H1 (cell line): ENCODE results near the gene UBE2I. TPM values are rescaled to one million over a fixed set of nuclear protein-coding genes. Genes with fewer than 3 reads are reported as not detected.

Experiments used
- CTCF ChIA-PET: fragments of 300-600 bp; sonication (Branson Sonifier 250); formaldehyde crosslinking; loops from one replicate; lab custom pipeline; 2021; ENCODE audit not compliant: partially characterized antibody; lab: Charles Lee
- POLR2A ChIA-PET: fragments of 300-600 bp; sonication (Branson Sonifier 250); formaldehyde crosslinking; loops from one replicate; lab custom pipeline; 2021; ENCODE audit warnings: inconsistent platforms; ENCODE audit not compliant: partially characterized antibody; lab: Charles Lee
- DNase-seq, 2 experiments: peaks; one replicate each; pipeline versions ENCODE4 v3.0.0 to v3.0.0-alpha.2; 2010 to 2022; ENCODE audit warnings: low spot score in 2 of 2, low read depth in 1 of 2, mixed read lengths in 1 of 2
- FAIRE-seq: peaks from 2 replicates; lab custom pipeline; 2011; peaks lifted over from hg19 to GRCh38; lab: Jason Lieb, UNC
- H2AFZ ChIP-seq: 2 replicates; pipeline ENCODE4 v1.8.1; 2012; ENCODE audit warnings: low read length, inconsistent platforms
- H2AK5ac ChIP-seq: 2 replicates; pipeline ENCODE4 v1.6.1; 2013; ENCODE audit warnings: low read depth, low read length
- H2BK120ac ChIP-seq: replicated peaks from 2 replicates; pipeline ENCODE3; 2013; ENCODE audit warnings: low read depth, low read length, inconsistent platforms
- H2BK12ac ChIP-seq: 2 replicates; pipeline ENCODE4 v1.6.1; 2013; ENCODE audit warnings: low read depth, low read length
- H2BK15ac ChIP-seq: 2 replicates; pipeline ENCODE4 v1.6.1; 2013; ENCODE audit warnings: low read length
- H2BK20ac ChIP-seq: 2 replicates; pipeline ENCODE4 v1.6.1; 2013; ENCODE audit warnings: low read length
- H2BK5ac ChIP-seq: 2 replicates; pipeline ENCODE4 v1.6.1; 2013; ENCODE audit warnings: low read depth, low read length
- H3K14ac ChIP-seq: 2 replicates; pipeline ENCODE4 v1.6.1; 2013; ENCODE audit warnings: inconsistent platforms; ENCODE audit not compliant: insufficient read length
- H3K18ac ChIP-seq: 2 replicates; pipeline ENCODE4 v1.6.1; 2013; ENCODE audit warnings: low read length; ENCODE audit errors: extremely low read depth
- H3K23ac ChIP-seq: 2 replicates; pipeline ENCODE4 v1.6.1; 2013; ENCODE audit warnings: inconsistent platforms; ENCODE audit not compliant: insufficient read length
- H3K23me2 ChIP-seq: 2 replicates; pipeline ENCODE4 v1.6.1; 2013; ENCODE audit warnings: low read depth, low read length
- H3K27ac ChIP-seq: 2 replicates; pipeline ENCODE4 v1.6.1; 2011; ENCODE audit warnings: low read depth, low read length, inconsistent platforms
- H3K27me3 ChIP-seq, 4 experiments: replicated peaks in 1 of 4; 1 replicate in 1 of 4; 2 replicates in 3 of 4; pipeline versions ENCODE4 v1.6.1 to v1.8.1; 2011 to 2013; ENCODE audit warnings: low read length in 3 of 4, mild to moderate bottlenecking in 3 of 4, inconsistent platforms in 2 of 4, mixed read lengths in 2 of 4, moderate library complexity in 1 of 4; ENCODE audit not compliant: control insufficient read depth in 3 of 4, insufficient read depth in 3 of 4; ENCODE audit errors: extremely low read depth in 1 of 4
- H3K36me3 ChIP-seq, 4 experiments: 2 replicates each; pipeline versions ENCODE4 v1.6.1 to v1.8.1; 2011 to 2013; ENCODE audit warnings: mild to moderate bottlenecking in 4 of 4, low read length in 3 of 4, moderate library complexity in 2 of 4, control low read depth in 1 of 4, inconsistent platforms in 1 of 4; ENCODE audit not compliant: insufficient read depth in 4 of 4, control insufficient read depth in 2 of 4
- H3K4ac ChIP-seq: replicated peaks from 2 replicates; pipeline ENCODE3; 2013; ENCODE audit warnings: low read length, low read depth, mixed read lengths, inconsistent platforms; ENCODE audit not compliant: insufficient read length
- H3K4me1 ChIP-seq, 4 experiments: replicated peaks in 1 of 4; 1 replicate in 1 of 4; 2 replicates in 3 of 4; pipeline versions ENCODE4 v1.6.1 to v1.8.1; 2011 to 2013; ENCODE audit warnings: low read length in 3 of 4, inconsistent platforms in 2 of 4, mixed read lengths in 1 of 4; ENCODE audit not compliant: insufficient read depth in 4 of 4, control insufficient read depth in 3 of 4
- H3K4me2 ChIP-seq, 2 experiments: 2 replicates each; pipeline versions ENCODE4 v1.6.1 to v1.8.1; 2011 to 2013; ENCODE audit warnings: low read depth in 2 of 2, low read length in 2 of 2, control low read depth in 1 of 2, inconsistent platforms in 1 of 2, mild to moderate bottlenecking in 1 of 2; ENCODE audit not compliant: insufficient read depth in 1 of 2
- H3K4me3 ChIP-seq, 4 experiments: fragments of 200-600, 300-600 bp in 1 of 4; sonication (generic), shearing (Covaris generic), sonication (Bioruptor Twin) in 1 of 4; 2 replicates each; pipeline versions ENCODE4 v1.5.1 to v1.8.1; 2011 to 2016; ENCODE audit warnings: low read length in 4 of 4, low read depth in 3 of 4, control low read depth in 2 of 4, inconsistent platforms in 2 of 4, mild to moderate bottlenecking in 2 of 4, mixed read lengths in 1 of 4, moderate library complexity in 1 of 4; ENCODE audit not compliant: insufficient read depth in 2 of 4; ENCODE audit errors: extremely low read depth in 1 of 4
- H3K56ac ChIP-seq: replicated peaks from 2 replicates; pipeline ENCODE3; 2013; ENCODE audit warnings: low read depth, mild to moderate bottlenecking, mixed read lengths, low read length, inconsistent platforms; ENCODE audit not compliant: insufficient read length
- H3K79me1 ChIP-seq: 2 replicates; pipeline ENCODE4 v1.6.1; 2013; ENCODE audit warnings: low read depth, low read length, control low read depth
- H3K79me2 ChIP-seq, 2 experiments: 2 replicates each; pipeline versions ENCODE4 v1.6.1 to v1.8.1; 2012 to 2013; ENCODE audit warnings: low read length in 2 of 2, mild to moderate bottlenecking in 2 of 2, inconsistent platforms in 1 of 2; ENCODE audit not compliant: insufficient read depth in 2 of 2, control insufficient read depth in 1 of 2
- H3K9ac ChIP-seq, 4 experiments: replicated peaks in 1 of 4; 1 replicate in 1 of 4; 2 replicates in 3 of 4; pipeline versions ENCODE4 v1.6.1 to v1.8.1; 2011 to 2013; ENCODE audit warnings: low read depth in 3 of 4, low read length in 3 of 4, control low read depth in 2 of 4, mild to moderate bottlenecking in 2 of 4, moderate library complexity in 2 of 4, inconsistent platforms in 1 of 4; ENCODE audit errors: extremely low read depth in 1 of 4
- H3K9me3 ChIP-seq, 2 experiments: 2 replicates each; pipeline versions ENCODE4 v1.6.1 to v1.8.1; 2012 to 2013; ENCODE audit warnings: mild to moderate bottlenecking in 2 of 2, moderate library complexity in 2 of 2, control low read depth in 1 of 2, inconsistent platforms in 1 of 2, low read depth in 1 of 2, low read length in 1 of 2, mixed read lengths in 1 of 2; ENCODE audit not compliant: insufficient read depth in 2 of 2
- H4K20me1 ChIP-seq, 2 experiments: replicated peaks in 1 of 2; 2 replicates each; pipeline versions ENCODE3 to v1.8.1; 2011 to 2013; ENCODE audit warnings: inconsistent platforms in 2 of 2, low read length in 2 of 2, mild to moderate bottlenecking in 1 of 2; ENCODE audit not compliant: insufficient read depth in 2 of 2, control insufficient read depth in 1 of 2
- H4K5ac ChIP-seq: 2 replicates; pipeline ENCODE4 v1.6.1; 2013; ENCODE audit warnings: low read length, low read depth, mixed read lengths, inconsistent platforms; ENCODE audit not compliant: insufficient read length
- H4K8ac ChIP-seq: 2 replicates; pipeline ENCODE4 v1.8.0; 2013; ENCODE audit warnings: mild to moderate bottlenecking, moderate library complexity, low read length, inconsistent platforms; ENCODE audit not compliant: insufficient read depth; ENCODE audit errors: extremely low read depth
- H4K91ac ChIP-seq: replicated peaks from 2 replicates; pipeline ENCODE3; 2013; ENCODE audit warnings: low read length, mixed read lengths, inconsistent platforms; ENCODE audit not compliant: insufficient read length
- ASH2L ChIP-seq: fragments of 200-600, 300-600 bp; sonication (generic); IDR thresholded peaks from one replicate; pipeline ENCODE4 v1.7.1; 2017; ENCODE audit warnings: low read length
- CBX5 ChIP-seq: fragments of 300-800, 300-1000 bp; sonication (generic); IDR thresholded peaks from 2 replicates; pipeline ENCODE4 v1.7.1; 2016; ENCODE audit warnings: antibody characterized with exemption, low read length, low read depth
- CHD1 ChIP-seq: IDR thresholded peaks from 2 replicates; pipeline ENCODE4 v1.6.1; 2012; ENCODE audit warnings: low read depth, low read length, improper control_type of control experiment
- CREB1 ChIP-seq: IDR thresholded peaks from 2 replicates; pipeline ENCODE4 v1.6.1; 2012; ENCODE audit warnings: inconsistent platforms
- EGR1 ChIP-seq: IDR thresholded peaks from 2 replicates; pipeline ENCODE4 v1.6.1; 2011; ENCODE audit warnings: low read depth, low read length, borderline replicate concordance
- JUND ChIP-seq: IDR thresholded peaks from 2 replicates; pipeline ENCODE4 v1.6.1; 2011; ENCODE audit warnings: mild to moderate bottlenecking, improper control_type of control experiment, low read length
- NANOG ChIP-seq: IDR thresholded peaks from 2 replicates; pipeline ENCODE4 v1.6.1; 2011; ENCODE audit warnings: low read length, low read depth, mild to moderate bottlenecking, inconsistent platforms; ENCODE audit not compliant: insufficient read depth, poor library complexity, severe bottlenecking
- PHF8 ChIP-seq: fragments of 200-600 bp; sonication (generic); conservative IDR thresholded peaks from 2 replicates; pipeline ENCODE4 v1.7.1; 2012; ENCODE audit warnings: low read depth, mild to moderate bottlenecking, inconsistent platforms, low read length, moderate library complexity
- RBBP5 ChIP-seq: IDR thresholded peaks from 2 replicates; pipeline ENCODE4 v1.7.1; 2012; ENCODE audit warnings: low read depth, mild to moderate bottlenecking, inconsistent platforms, low read length, moderate library complexity, borderline replicate concordance
- TAF7 ChIP-seq: optimal IDR thresholded peaks from 2 replicates; pipeline ENCODE3; 2011; ENCODE audit warnings: low read depth, mild to moderate bottlenecking, inconsistent platforms, low read length, moderate library complexity, borderline replicate concordance
- WGBS, 2 experiments: shearing (Covaris generic) in 1 of 2; methylation state at CpG; one replicate each; pipeline versions ENCODE4 v1.1.6 to v1.1.7; 2013 to 2015; ENCODE audit warnings: low lambda C conversion rate in 2 of 2, mixed read lengths in 2 of 2, inconsistent platforms in 1 of 2, low coverage in 1 of 2, missing lambda C conversion rate in 1 of 2; ENCODE audit not compliant: insufficient replicate concordance in 2 of 2, insufficient coverage in 1 of 2, insufficient read length in 1 of 2; ENCODE audit errors: extremely low coverage in 1 of 2, missing lambda C conversion rate in 1 of 2; 5-methylcytosine and 5-hydroxymethylcytosine counted together
- polyA plus RNA-seq, 7 experiments: library from polyadenylated mRNA; depleted of rRNA in 3 of 7; stranded (reverse) in 5 of 7; unstranded in 2 of 7; fragments of >200 nt in 5 of 7; fragments of 200-250 nt in 2 of 7; gene quantifications; 1 replicate in 5 of 7; 2 replicates in 1 of 7; 4 replicates in 1 of 7; pipeline versions ENCODE4 v1.2.1 to v1.2.3, GENCODE V29; 2011 to 2013; ENCODE audit warnings: missing spikeins in 2 of 7, mixed read lengths in 2 of 7
- total RNA-seq: library from RNA; stranded (reverse); fragmentation: NEBNext Ultra II Directional; extraction: Animal tissue kit (Norgen Biotek cat#: 25700); gene quantifications from 2 replicates; pipeline ENCODE4 v1.2.1, GENCODE V29; 2021
- TF ChIP-seq, protein P1 (sequence below): IDR thresholded peaks from 2 replicates; pipeline ENCODE4 v1.6.1; 2011; ENCODE audit warnings: low read length, improper control_type of control experiment

UBE2I gene
- total and polyA plus RNA-seq, 2 of the 8 experiments (the other 6 are each of a cell fraction or from before 2014, with no cell fraction given), result 148 to 268 TPM

DNA sequence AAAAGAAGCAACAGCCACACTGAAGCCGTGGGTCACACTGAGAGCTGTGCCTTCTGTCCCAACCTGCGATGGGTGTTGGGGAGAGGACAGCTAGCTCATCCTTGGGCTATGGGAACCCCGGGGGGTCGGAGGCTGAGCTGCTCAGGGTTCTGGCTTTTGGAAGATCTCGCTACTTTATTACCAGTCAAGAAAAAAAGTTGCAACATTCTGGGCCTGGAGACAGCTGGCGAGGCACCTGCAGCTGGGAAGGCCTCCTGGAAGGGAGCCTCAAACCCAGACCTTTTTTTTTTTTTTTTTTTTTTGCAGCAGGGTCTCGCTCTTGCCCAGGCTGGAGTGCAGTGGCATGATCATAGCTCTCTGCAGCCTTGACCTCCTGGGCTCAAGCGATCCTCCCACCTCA lies 28.7 kb upstream of the UBE2I start:
- H2AK5ac ChIP-seq, result no peak overlapping the region
- no peak overlapping the region for H3K56ac ChIP-seq
- no peaks in the 10 kb centered on the region for H3K36me3 ChIP-seq
- no peak overlapping the region for H4K5ac ChIP-seq
- H2BK12ac ChIP-seq, result no peak overlapping the region
- no peak overlapping the region for H3K14ac ChIP-seq
- H2AFZ ChIP-seq, result no peak overlapping the region
- 0 out of 7 replicates have a peak, but pooled peaks cover 0 to 2% (median 0%) of the 10 kb centered on the region in 4 experiments for H3K27me3 ChIP-seq
- no peak overlapping the region for H3K27ac ChIP-seq
- no peak overlapping the region for H3K23ac ChIP-seq
- CTCF ChIA-PET, result interaction anchor here (0.8 to 1.3 kb wide), 5 partner anchors 9 to 178 kb away, joined by 3 to 4 read pairs (median 3); no protein-coding TSS in a partner anchor
- H3K4me2 ChIP-seq, result no peak overlapping the region
- H3K79me2 ChIP-seq, result no peaks in the 10 kb centered on the region
- no peak overlapping the region for H4K8ac ChIP-seq
- H3K18ac ChIP-seq, result no peak overlapping the region
- no peak overlapping the region for H2BK120ac ChIP-seq
- H4K91ac ChIP-seq, result no peak overlapping the region
- H2BK20ac ChIP-seq, result no peak overlapping the region
- peaks cover 0 to 19% (median 14%) of the 10 kb centered on the region in 4 experiments; a peak in 6 of 7 replicates for H3K4me1 ChIP-seq
- no peak overlapping the region for H3K4ac ChIP-seq
- H2BK15ac ChIP-seq, result no peak overlapping the region
- no peaks in the 10 kb centered on the region for H3K9me3 ChIP-seq
- DNase-seq (no peak), FAIRE-seq (no peak)
- H2BK5ac ChIP-seq, result no peak overlapping the region
- no peaks in the 10 kb centered on the region for H4K20me1 ChIP-seq
- H3K4me3 ChIP-seq, result no peak overlapping the region
- no peaks in the 10 kb centered on the region for H3K23me2 ChIP-seq
- H3K9ac ChIP-seq, result no peak overlapping the region
- 83% methylated on average over 5 of the region's 8 CpGs; no CpG with 5 or more reads in 1 of the 2 experiments for WGBS, 2 experiments
- POLR2A ChIA-PET, result interaction anchor here (0.8 kb wide), 1 partner anchor 65 kb away, joined by 4 read pairs; no protein-coding TSS in a partner anchor
- H3K79me1 ChIP-seq, result no peaks in the 10 kb centered on the region
- TF ChIP-seq JUND (no peak), CBX5 (no peak), EGR1 (no peak), CHD1 (no peak), RBBP5 (no peak), PHF8 (no peak), ASH2L (no peak), CREB1 (no peak), NANOG (no peak), TAF7 (no peak)
- TF ChIP-seq, protein P1, sequence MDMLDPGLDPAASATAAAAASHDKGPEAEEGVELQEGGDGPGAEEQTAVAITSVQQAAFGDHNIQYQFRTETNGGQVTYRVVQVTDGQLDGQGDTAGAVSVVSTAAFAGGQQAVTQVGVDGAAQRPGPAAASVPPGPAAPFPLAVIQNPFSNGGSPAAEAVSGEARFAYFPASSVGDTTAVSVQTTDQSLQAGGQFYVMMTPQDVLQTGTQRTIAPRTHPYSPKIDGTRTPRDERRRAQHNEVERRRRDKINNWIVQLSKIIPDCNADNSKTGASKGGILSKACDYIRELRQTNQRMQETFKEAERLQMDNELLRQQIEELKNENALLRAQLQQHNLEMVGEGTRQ, result no peak
